ENCODE results near the gene TMEM41B.

TMEM41B gene

DNA sequence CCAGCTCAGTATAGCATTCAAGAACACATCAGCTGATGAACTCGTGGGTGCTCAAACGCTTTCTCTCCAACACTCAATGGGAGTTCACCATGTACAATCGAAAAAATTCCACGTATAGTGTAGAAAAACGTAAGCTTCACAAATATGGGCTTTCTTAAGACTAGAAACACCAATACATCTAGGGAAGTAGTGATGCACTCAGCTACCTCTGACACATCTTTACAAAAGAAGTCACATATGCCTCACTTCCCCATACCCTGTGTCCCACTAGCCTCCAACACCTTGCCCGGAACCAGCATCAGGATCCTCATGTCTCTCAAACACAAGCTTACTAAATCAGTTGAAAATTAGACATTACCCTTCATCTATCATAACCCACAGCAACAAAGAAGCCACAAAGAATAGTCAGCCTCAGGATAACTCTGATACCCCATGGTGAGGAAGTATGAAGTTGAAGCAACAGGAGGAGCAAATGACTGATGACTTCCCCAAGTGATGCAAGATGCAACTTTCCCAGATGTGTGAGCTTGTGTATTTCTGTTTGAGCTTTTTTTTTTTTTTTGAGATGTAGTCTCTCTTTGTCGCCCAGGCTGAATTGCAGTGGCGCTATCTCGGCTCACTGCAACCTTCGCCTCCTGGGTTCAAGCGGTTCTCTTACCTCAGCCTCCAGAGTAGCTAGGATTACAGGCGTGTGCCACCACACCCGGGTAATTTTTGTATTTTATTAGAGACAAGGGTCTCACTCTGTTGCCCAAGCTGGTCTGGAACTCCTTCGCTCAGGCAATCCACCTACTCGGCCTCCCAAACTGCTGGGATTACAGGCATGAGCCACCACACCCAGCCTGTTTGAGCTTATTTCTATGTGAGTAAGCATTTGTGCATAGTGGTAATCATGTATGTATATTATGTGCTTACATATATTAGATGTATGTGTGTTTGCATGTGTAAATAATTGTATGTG is 40.7 kb downstream of the TMEM41B start:
- no peak for DNase-seq (ENCODE audit: low read depth)
- TF ChIP-seq, protein P1, sequence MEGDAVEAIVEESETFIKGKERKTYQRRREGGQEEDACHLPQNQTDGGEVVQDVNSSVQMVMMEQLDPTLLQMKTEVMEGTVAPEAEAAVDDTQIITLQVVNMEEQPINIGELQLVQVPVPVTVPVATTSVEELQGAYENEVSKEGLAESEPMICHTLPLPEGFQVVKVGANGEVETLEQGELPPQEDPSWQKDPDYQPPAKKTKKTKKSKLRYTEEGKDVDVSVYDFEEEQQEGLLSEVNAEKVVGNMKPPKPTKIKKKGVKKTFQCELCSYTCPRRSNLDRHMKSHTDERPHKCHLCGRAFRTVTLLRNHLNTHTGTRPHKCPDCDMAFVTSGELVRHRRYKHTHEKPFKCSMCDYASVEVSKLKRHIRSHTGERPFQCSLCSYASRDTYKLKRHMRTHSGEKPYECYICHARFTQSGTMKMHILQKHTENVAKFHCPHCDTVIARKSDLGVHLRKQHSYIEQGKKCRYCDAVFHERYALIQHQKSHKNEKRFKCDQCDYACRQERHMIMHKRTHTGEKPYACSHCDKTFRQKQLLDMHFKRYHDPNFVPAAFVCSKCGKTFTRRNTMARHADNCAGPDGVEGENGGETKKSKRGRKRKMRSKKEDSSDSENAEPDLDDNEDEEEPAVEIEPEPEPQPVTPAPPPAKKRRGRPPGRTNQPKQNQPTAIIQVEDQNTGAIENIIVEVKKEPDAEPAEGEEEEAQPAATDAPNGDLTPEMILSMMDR (conservative IDR thresholded peaks at IDR 0.05; ENCODE audit: low read depth, low read length), result no peak
- no peak overlapping the region for H3K4me3 ChIP-seq (ENCODE audit: low read length)

DNA sequence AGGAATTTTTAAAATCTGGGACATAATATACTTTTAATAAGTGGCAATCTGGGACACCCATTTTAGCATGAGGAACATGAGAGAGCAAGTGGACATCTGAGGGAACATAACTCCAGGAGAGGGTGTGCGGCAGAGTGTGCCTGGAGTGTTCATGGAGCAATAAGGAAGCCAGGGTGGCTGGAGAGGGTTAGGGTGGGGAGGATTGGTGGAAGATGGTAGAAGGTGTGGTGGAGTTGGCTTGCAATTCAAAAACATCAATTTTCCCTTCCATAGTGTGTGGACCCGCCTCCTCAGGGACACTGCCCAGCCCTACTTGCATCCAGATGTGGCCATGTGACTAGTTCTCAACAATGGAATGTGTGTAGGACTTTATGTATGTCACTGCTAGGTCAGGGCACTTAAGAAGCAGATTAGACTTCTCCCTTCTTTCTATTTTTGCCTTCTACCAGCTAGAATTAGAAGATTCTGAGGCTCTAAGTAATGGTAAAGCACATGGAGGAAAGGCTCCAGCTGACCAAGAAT is 44.8 kb downstream of the TMEM41B start:
- TF ChIP-seq, protein P1 (conservative IDR thresholded peaks at IDR 0.05; ENCODE audit: low read depth, low read length), result no peak
- no peak overlapping the region for H3K4me3 ChIP-seq (ENCODE audit: low read length)
- peak; percentile 12 for DNase-seq (ENCODE audit: low read depth)

DNA sequence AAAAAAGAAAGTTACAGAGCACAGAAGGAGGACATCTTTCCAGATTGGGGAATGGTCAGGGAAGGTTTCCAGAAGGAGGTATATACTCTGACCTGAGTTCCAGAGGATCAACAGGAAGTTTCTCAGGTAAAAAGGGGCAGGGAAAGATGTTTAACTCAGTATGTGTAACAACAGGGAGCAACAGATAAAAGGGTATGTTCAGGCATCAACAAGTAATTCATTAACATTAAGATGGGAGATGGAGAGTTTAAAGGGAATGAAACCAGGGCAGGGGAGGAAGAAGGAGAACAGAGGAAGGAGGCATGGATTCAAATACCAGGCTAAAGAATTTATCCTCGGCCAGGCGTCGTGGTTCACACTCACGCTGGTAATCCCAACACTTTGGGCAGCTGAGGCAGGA is 46.7 kb downstream of the TMEM41B start:
- DNase-seq (ENCODE audit: low read depth), result no peak

DNA sequence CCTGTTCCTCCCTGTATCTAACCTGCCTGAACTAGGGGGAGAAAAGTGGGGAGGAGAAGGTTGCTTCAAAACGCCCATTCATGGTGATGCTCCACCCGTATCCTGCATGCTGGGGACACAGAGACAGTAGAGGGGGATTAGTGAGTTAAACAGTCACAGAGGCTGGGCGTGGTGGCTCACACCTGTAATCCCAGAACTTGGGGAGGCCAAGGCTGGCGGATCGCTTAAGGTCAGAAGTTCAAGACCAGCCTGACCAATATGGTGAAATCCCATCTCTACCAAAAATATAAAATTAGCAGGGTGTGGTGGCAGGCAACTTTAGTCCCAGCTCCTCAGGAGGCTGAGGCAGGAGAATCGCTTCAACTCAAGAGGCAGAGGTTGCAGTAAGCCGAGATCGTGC is 47.5 kb downstream of the TMEM41B start:
- DNase-seq (ENCODE audit: low read depth), result no peak
- no peak overlapping the region for H3K4me3 ChIP-seq (ENCODE audit: low read length)
- TF ChIP-seq, protein P1 (conservative IDR thresholded peaks at IDR 0.05; ENCODE audit: low read depth, low read length), result no peak

More for the DNA sequence above, 46.7 kb downstream of the TMEM41B start:
- no peak overlapping the region for H3K4me3 ChIP-seq (ENCODE audit: low read length)
- TF ChIP-seq, protein P1 (conservative IDR thresholded peaks at IDR 0.05; ENCODE audit: low read depth, low read length), result no peak

DNA sequence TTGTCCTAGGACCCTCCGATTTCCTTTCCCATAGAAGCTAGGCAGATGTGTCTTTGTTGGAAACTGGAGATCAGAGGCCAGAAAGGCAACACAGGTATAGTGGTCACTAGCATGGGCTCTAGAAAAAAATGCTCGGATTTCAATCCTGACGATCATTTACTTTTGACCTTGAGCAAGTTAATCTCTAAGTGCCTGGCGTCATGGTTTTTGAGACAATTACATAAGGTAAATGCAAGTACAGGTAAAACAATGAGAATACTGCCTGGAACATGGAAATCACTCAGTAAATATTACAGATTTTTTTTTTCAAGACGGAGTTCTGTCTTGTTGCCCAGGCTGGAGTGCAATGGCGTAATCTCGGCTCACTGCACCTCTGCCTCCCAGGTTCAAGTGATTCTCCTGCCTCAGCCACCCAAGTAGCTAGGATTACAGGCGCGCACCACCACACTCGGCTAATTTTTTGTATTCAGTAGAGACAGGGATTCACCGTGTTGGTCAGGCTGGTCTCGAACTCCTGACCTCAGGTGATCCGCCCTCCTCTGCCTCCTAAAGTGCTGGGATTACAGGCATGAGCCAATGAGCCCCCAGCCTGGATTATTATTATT is 48.2 kb downstream of the TMEM41B start:
- TF ChIP-seq, protein P1 (conservative IDR thresholded peaks at IDR 0.05; ENCODE audit: low read depth, low read length), result no peak
- DNase-seq (ENCODE audit: low read depth), result no peak
- H3K4me3 ChIP-seq (ENCODE audit: low read length), result no peak overlapping the region

DNA sequence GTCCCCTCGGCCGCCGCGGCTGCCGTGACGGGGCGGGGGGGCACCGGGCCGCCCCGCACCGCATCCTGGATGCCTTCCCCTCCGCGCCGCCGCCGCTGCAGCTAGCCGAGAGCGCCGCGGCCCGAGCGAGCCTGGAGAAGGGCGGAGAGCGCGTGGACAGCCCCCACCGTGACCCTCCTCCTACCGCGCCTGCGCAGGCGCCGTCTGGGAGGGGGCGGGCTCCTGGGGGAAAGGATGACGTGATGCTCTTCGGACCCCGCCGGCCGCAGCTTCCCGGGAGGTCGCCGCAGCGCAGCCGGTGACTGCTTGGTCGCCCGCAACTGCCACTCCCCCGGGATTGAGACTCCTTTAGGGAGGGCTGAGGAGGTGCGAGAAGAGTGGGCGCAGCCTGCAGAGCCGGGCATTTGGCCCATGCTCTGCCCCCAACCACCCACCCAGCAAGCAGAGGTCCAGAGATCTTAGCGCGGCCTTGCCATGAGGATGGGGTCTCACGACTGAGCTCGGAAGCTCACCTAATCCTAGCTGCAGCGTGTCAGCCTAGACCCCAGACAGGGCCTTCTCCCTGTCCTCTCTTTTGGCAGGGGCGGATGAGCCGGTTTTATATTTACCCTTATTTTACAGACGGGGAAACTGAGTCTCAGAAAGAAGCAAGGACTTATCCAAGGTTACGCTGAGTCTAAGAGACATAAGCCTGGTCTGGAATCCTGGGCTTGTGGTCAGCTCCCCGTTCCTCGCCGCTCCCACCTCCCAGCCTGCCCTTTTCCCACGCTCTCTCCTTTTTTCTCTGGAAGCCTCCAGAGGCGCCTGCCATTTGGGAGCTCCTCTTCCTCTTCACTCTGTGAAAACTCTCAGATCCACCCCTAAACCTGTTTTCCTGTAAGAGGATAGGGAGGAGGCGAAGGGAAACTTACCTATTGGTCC is 48.9 kb downstream of the TMEM41B start, which contains the start of gene DENND5A:
DENND5A (minus strand) TSS at position 140 of the 921 bp plus-strand sequence. CDS start 281 bp downstream, outside the sequence.
- TF ChIP-seq, protein P1 (conservative IDR thresholded peaks at IDR 0.05; ENCODE audit: low read depth, low read length), result no peak
- DNase-seq (ENCODE audit: low read depth), result peak; percentile 30
- peak within 1 kb of the TSS; percentile 85 for H3K4me3 ChIP-seq (ENCODE audit: low read length)
